ENCODE measurements around the gene ORM2. TPM values are rescaled to one million over a fixed set of nuclear protein-coding genes. Genes with fewer than 3 reads are reported as not detected.

The ORM2 gene
- total and polyA plus RNA-seq, 9 donors = 0.52 to 2.6 (median 0.82) TPM; not detected in 6

GRCh38 chr9:114343471-114344187 lies 14.0 kb downstream of the ORM2 start:
- H3K9me3 ChIP-seq = no peaks in the 10 kb centered on the region
- H3K4me3 ChIP-seq = no peak overlapping the region
- no peaks in the 10 kb centered on the region for H3K27me3 ChIP-seq
- H3K36me3 ChIP-seq = no peaks in the 10 kb centered on the region
- intact Hi-C loops (cut with DNase I) = no loop called here
- 82 to 90% (median 88%) methylated on average over 9 of the region's 9 CpGs for WGBS, 3 donors
- H3K27ac ChIP-seq = no peak overlapping the region
- H3K4me1 ChIP-seq (ENCODE audit: insufficient read depth) = no peaks in the 10 kb centered on the region
- no peak for DNase-seq
- TF ChIP-seq, protein P1, sequence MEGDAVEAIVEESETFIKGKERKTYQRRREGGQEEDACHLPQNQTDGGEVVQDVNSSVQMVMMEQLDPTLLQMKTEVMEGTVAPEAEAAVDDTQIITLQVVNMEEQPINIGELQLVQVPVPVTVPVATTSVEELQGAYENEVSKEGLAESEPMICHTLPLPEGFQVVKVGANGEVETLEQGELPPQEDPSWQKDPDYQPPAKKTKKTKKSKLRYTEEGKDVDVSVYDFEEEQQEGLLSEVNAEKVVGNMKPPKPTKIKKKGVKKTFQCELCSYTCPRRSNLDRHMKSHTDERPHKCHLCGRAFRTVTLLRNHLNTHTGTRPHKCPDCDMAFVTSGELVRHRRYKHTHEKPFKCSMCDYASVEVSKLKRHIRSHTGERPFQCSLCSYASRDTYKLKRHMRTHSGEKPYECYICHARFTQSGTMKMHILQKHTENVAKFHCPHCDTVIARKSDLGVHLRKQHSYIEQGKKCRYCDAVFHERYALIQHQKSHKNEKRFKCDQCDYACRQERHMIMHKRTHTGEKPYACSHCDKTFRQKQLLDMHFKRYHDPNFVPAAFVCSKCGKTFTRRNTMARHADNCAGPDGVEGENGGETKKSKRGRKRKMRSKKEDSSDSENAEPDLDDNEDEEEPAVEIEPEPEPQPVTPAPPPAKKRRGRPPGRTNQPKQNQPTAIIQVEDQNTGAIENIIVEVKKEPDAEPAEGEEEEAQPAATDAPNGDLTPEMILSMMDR (IDR thresholded peaks at IDR 0.05) = no peak
- TF ChIP-seq EP300 (IDR thresholded peaks at IDR 0.05) (no peak), POLR2A (IDR thresholded peaks at IDR 0.05) (no peak)

DNA sequence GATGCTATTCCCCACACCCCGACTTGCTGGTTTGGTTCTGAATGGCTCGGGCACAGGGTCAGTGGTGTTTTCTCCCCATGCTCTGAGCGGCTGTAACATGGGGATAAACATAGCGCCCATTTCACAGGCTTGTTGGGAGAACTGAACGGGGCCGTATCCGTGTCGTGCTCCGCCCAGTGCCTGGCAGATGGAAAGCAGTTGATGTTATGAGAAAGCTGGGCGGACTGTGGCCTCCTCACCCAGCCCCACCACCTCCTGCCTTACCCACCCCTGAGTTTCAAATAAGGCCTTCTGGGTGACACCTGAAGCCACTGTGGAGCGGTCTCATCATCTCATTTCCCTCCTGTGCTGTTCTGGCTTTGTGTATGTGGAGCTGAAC lies 14.5 kb downstream of the ORM2 start:
- Histone ChIP-seq H3K27ac (no peak overlapping the region), H3K9me3 (no peaks in the 10 kb centered on the region), H3K27me3 (no peaks in the 10 kb centered on the region), H3K4me3 (no peak overlapping the region), H3K36me3 (no peaks in the 10 kb centered on the region), H3K4me1 (ENCODE audit: insufficient read depth) (no peaks in the 10 kb centered on the region)
- 78 to 84% (median 84%) methylated on average over 11 of the region's 11 CpGs for WGBS, 3 donors
- no peak for TF ChIP-seq POLR2A (IDR thresholded peaks at IDR 0.05)
- intact Hi-C loops (cut with DNase I) = no loop called here
- no peak for DNase-seq

- no peaks in the 10 kb centered on the region for H3K9me3 ChIP-seq
- no peaks in the 10 kb centered on the region for H3K4me1 ChIP-seq (ENCODE audit: insufficient read depth)
- H3K4me3 ChIP-seq = no peak overlapping the region
- no peaks in the 10 kb centered on the region for H3K27me3 ChIP-seq
- no peaks in the 10 kb centered on the region for H3K36me3 ChIP-seq
- intact Hi-C loops (cut with DNase I) = loop anchor here in 1 of 4 donors (5.0 kb wide), 1 partner anchor 53 kb away; no protein-coding TSS in a partner anchor
- WGBS, 3 donors = 30 to 41% (median 35%) methylated on average over 3 of the region's 3 CpGs
- H3K27ac ChIP-seq = no peak overlapping the region
- DNase-seq = no peak
- no peak for TF ChIP-seq POLR2A (IDR thresholded peaks at IDR 0.05)
- TF ChIP-seq, protein P1 (IDR thresholded peaks at IDR 0.05) = no peak
- no peak for TF ChIP-seq EP300 (IDR thresholded peaks at IDR 0.05)
These were observed 15.0 kb downstream of the ORM2 start for GRCh38 chr9:114344692-114345091.

DNA sequence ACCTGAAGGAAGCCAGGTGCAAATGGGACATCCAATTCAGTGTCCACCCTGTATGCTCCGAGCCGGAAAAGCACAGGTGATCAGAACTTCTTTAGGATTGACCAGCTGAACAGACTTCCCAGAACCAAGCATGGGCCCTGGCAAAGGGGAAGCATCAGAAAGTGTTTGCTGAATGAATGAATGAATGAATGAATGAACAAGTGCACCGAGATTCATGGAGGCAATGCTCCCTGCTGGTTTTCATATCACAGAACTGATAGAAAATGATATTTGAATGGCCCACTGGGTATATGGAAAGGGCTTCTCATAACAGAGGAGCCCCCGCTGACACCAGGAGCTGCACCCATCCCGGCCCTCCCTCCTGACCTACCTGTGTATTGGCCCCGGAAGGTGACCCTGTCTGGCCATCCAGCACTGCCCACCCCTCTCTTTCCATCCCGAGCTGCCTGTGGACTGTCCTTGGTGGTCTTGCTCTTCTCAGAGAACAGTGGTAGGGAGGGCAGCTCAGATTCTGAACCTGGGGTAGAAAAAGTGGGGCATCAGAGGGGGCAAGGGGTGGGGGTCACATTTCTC lies 15.9 kb downstream of the ORM2 start:
- Histone ChIP-seq H3K27me3 (no peaks in the 10 kb centered on the region), H3K4me3 (no peak overlapping the region), H3K9me3 (no peaks in the 10 kb centered on the region), H3K27ac (no peak overlapping the region), H3K4me1 (ENCODE audit: insufficient read depth) (no peaks in the 10 kb centered on the region), H3K36me3 (no peaks in the 10 kb centered on the region)
- TF ChIP-seq POLR2A (IDR thresholded peaks at IDR 0.05) = no peak
- 79 to 84% (median 80%) methylated on average over 7 of the region's 7 CpGs for WGBS, 3 donors
- intact Hi-C loops (cut with DNase I) = loop anchor here in 1 of 4 donors (5.0 kb wide), 1 partner anchor 52 kb away; no protein-coding TSS in a partner anchor
- no peak for DNase-seq

GRCh38 chr9:114346146-114346545 lies 16.5 kb downstream of the ORM2 start:
- intact Hi-C loops (cut with DNase I) = loop anchor here in 1 of 4 donors (5.0 kb wide), 1 partner anchor 51 kb away; no protein-coding TSS in a partner anchor
- no peaks in the 10 kb centered on the region for H3K36me3 ChIP-seq
- WGBS, 3 donors = 47 to 62% (median 53%) methylated on average over 11 of the region's 11 CpGs

More at GRCh38 chr9:114346146-114346545, 16.5 kb downstream of the ORM2 start:
- TF ChIP-seq EP300 (IDR thresholded peaks at IDR 0.05) (no peak), POLR2A (IDR thresholded peaks at IDR 0.05) (no peak)
- TF ChIP-seq, protein P1 (IDR thresholded peaks at IDR 0.05) = no peak
- H3K4me1 ChIP-seq (ENCODE audit: insufficient read depth) = no peaks in the 10 kb centered on the region
- H3K4me3 ChIP-seq = no peak overlapping the region
- no peaks in the 10 kb centered on the region for H3K27me3 ChIP-seq
- no peaks in the 10 kb centered on the region for H3K9me3 ChIP-seq
- no peak for DNase-seq
- H3K27ac ChIP-seq = no peak overlapping the region
